HepG2 (cell line): ENCODE data around the gene RFX2. TPM values are rescaled to one million over a fixed set of nuclear protein-coding genes. Genes with fewer than 3 reads are reported as not detected.

Experiments used
- ATF2 ChIP-seq: sonication (generic); formaldehyde crosslinking; IDR thresholded peaks from 2 replicates; pipeline ENCODE4 v1.4.0; 2020; ENCODE audit warnings: missing genetic modification reagents
- DMAP1 ChIP-seq: IDR thresholded peaks from 2 replicates; pipeline ENCODE4 v1.6.1; 2016
- EED ChIP-seq: sonication (generic); formaldehyde crosslinking; IDR thresholded peaks from 2 replicates; pipeline ENCODE4 v1.5.0; 2020; ENCODE audit warnings: mild to moderate bottlenecking, missing genetic modification reagents
- EZH2 ChIP-seq: conservative IDR thresholded peaks from 2 replicates; pipeline ENCODE4 v1.6.1; 2012; ENCODE audit warnings: mild to moderate bottlenecking, low read depth, low read length, moderate library complexity
- HHEX ChIP-seq: IDR thresholded peaks from 2 replicates; pipeline ENCODE4 v1.6.1; 2016; ENCODE audit warnings: control low read depth
- IKZF1 ChIP-seq: fragments of 450-650 bp; IDR thresholded peaks from 2 replicates; pipeline ENCODE4 v1.7.1; 2016
- KLF9 ChIP-seq: IDR thresholded peaks from 2 replicates; pipeline ENCODE4 v1.6.1; 2016; ENCODE audit warnings: low read depth
- LCORL ChIP-seq, 2 experiments: fragments of 450-650 bp in 1 of 2; sonication (generic) in 1 of 2; formaldehyde crosslinking in 1 of 2; IDR thresholded peaks; 2 replicates each; pipeline versions ENCODE4 v1.5.0 to v1.6.1; 2017 to 2020; ENCODE audit warnings: antibody characterized with exemption in 1 of 2, missing genetic modification reagents in 1 of 2
- MEIS1 ChIP-seq: sonication (generic); formaldehyde crosslinking; IDR thresholded peaks from 2 replicates; pipeline ENCODE4 v1.9.0; 2021; ENCODE audit warnings: mild to moderate bottlenecking, missing genetic modification reagents, moderate library complexity, borderline replicate concordance
- NCOR1 ChIP-seq: fragments of 200-600 bp; sonication (generic); IDR thresholded peaks from 2 replicates; pipeline ENCODE4 v1.7.0; 2017; ENCODE audit warnings: antibody characterized with exemption, low read length, borderline replicate concordance
- POGK ChIP-seq: sonication (generic); formaldehyde crosslinking; conservative IDR thresholded peaks from 2 replicates; pipeline ENCODE4 v1.8.0; 2022; ENCODE audit warnings: mild to moderate bottlenecking, moderate library complexity, missing genetic modification reagents
- POLR2AphosphoS2 ChIP-seq: IDR thresholded peaks from 2 replicates; pipeline ENCODE4 v1.6.1; 2011; ENCODE audit warnings: low read depth, low read length, improper control_type of control experiment
- PTBP1 ChIP-seq: fragments of 200-400 bp; formaldehyde crosslinking; IDR thresholded peaks from 2 replicates; pipeline ENCODE4 v1.6.1; 2018; ENCODE audit warnings: low read length, low read depth; ENCODE audit not compliant: poor library complexity, severe bottlenecking
- THAP9 ChIP-seq: sonication (generic); formaldehyde crosslinking; IDR thresholded peaks from 2 replicates; pipeline ENCODE4; 2020; ENCODE audit warnings: missing genetic modification reagents, mild to moderate bottlenecking, borderline replicate concordance
- ZFY ChIP-seq: sonication (generic); formaldehyde crosslinking; IDR thresholded peaks from 2 replicates; pipeline ENCODE4 v1.4.0; 2020; ENCODE audit warnings: missing genetic modification reagents
- ZFYVE20 ChIP-seq: sonication (generic); formaldehyde crosslinking; IDR thresholded peaks from 2 replicates; pipeline ENCODE4 v1.8.0; 2023; ENCODE audit warnings: low read depth, mild to moderate bottlenecking, moderate library complexity, missing genetic modification reagents, borderline replicate concordance
- ZMAT3 ChIP-seq: sonication (generic); formaldehyde crosslinking; conservative IDR thresholded peaks from 2 replicates; pipeline ENCODE4 v1.7.0; 2021; ENCODE audit warnings: missing genetic modification reagents
- ZNF451 ChIP-seq: sonication (generic); formaldehyde crosslinking; IDR thresholded peaks from 2 replicates; pipeline ENCODE4 v1.5.0; 2020; ENCODE audit warnings: mild to moderate bottlenecking, missing genetic modification reagents
- ZNF460 ChIP-seq: sonication (generic); formaldehyde crosslinking; IDR thresholded peaks from 2 replicates; pipeline ENCODE4 v1.5.1; 2020; ENCODE audit warnings: missing genetic modification reagents, mild to moderate bottlenecking, borderline replicate concordance
- ZNF484 ChIP-seq: sonication (generic); formaldehyde crosslinking; IDR thresholded peaks from 2 replicates; pipeline ENCODE4 v1.5.1; 2020; ENCODE audit warnings: mild to moderate bottlenecking, low read depth, missing genetic modification reagents, borderline replicate concordance
- ZNF496 ChIP-seq: sonication (generic); formaldehyde crosslinking; IDR thresholded peaks from 2 replicates; pipeline ENCODE4 v1.8.1; 2023; ENCODE audit warnings: mild to moderate bottlenecking, moderate library complexity, missing genetic modification reagents; ENCODE audit not compliant: insufficient replicate concordance
- ZNF501 ChIP-seq: sonication (generic); formaldehyde crosslinking; IDR thresholded peaks from 2 replicates; pipeline ENCODE4 v1.5.1; 2020; ENCODE audit warnings: mild to moderate bottlenecking, moderate library complexity, missing genetic modification reagents
- ZNF761 ChIP-seq: sonication (generic); formaldehyde crosslinking; conservative IDR thresholded peaks from 2 replicates; pipeline ENCODE4 v1.4.0; 2020; ENCODE audit warnings: mild to moderate bottlenecking, missing genetic modification reagents
- ZNF776 ChIP-seq: sonication (generic); formaldehyde crosslinking; IDR thresholded peaks from 2 replicates; pipeline ENCODE4 v1.4.0; 2020; ENCODE audit warnings: mild to moderate bottlenecking, missing genetic modification reagents
- ZNF841 ChIP-seq: sonication (generic); formaldehyde crosslinking; IDR thresholded peaks from 2 replicates; pipeline ENCODE4 v1.8.1; 2023; ENCODE audit warnings: missing genetic modification reagents, borderline replicate concordance
- polyA plus RNA-seq, 8 experiments: library from polyadenylated mRNA; depleted of rRNA in 3 of 8; stranded (reverse) in 7 of 8; unstranded in 1 of 8; fragments of >200 nt; fragmentation: Illumina TruSeq in 4 of 8; extraction: Trizol in 4 of 8; gene quantifications; 2 replicates each; pipeline versions ENCODE4 v1.2.1 to v1.2.3, GENCODE V29; 2011 to 2016; ENCODE audit warnings: low read depth in 4 of 8, missing spikeins in 1 of 8, mixed read lengths in 1 of 8; ENCODE audit not compliant: insufficient read depth in 1 of 8
- total RNA-seq, 5 experiments: library from RNA; depleted of rRNA; stranded (reverse); fragments of >200 nt; fragmentation: Illumina TruSeq; extraction: Trizol; gene quantifications; 2 replicates each; pipeline ENCODE4 v1.2.3, GENCODE V29; 2016; ENCODE audit warnings: low read depth in 1 of 5

The RFX2 gene
- total and polyA plus RNA-seq, 2 of the 13 experiments (the other 11 are each of a cell fraction or from before 2014, with no cell fraction given) = 2.8 to 3.3 TPM

- TF ChIP-seq LCORL (IDR thresholded peaks at IDR 0.05) (peak; percentile 61; the same call in 1 of the 2 replicates), LCORL (CRISPR knock-in tag; IDR thresholded peaks at IDR 0.05) (peak; percentile 67; the same call in 1 of the 2 replicates), IKZF1 (no peak), ZFYVE20 (no peak), ZNF451 (CRISPR knock-in tag) (no peak), EED (CRISPR knock-in tag) (no peak), POLR2AphosphoS2 (no peak), THAP9 (CRISPR knock-in tag) (peak; percentile 39; the same call in 1 of the 2 replicates), ZNF501 (CRISPR knock-in tag) (0 out of 2 replicates have a peak, but pooled peaks have one; percentile 64), ZNF496 (CRISPR knock-in tag) (no peak), POGK (CRISPR knock-in tag) (no peak), ZNF761 (no peak), ZNF460 (CRISPR knock-in tag) (no peak), MEIS1 (no peak), KLF9 (CRISPR knock-in tag) (peak; percentile 73; the same call in 1 of the 2 replicates), EZH2 (no peak), ZNF841 (CRISPR knock-in tag) (no peak), DMAP1 (peak; percentile 28; the same call in 1 of the 2 replicates), HHEX (CRISPR knock-in tag) (no peak; the same call in 1 of the 2 replicates), NCOR1 (no peak), ZNF776 (CRISPR knock-in tag) (no peak), ZNF484 (CRISPR knock-in tag) (no peak), PTBP1 (no peak), ATF2 (peak; percentile 58; the same call in 1 of the 2 replicates), ZMAT3 (CRISPR knock-in tag) (peak; percentile 47; the same call in 1 of the 2 replicates), ZFY (CRISPR knock-in tag) (no peak)
These were observed 135.4 kb downstream of the RFX2 start (continued) for GRCh38 chr19:5974721-5975387.
